GM18508 (cell line): ENCODE measurements around the gene NLRP12.
A peak's percentile ranks its signal among the peaks of the same experiment; 100 is the strongest.
"Not testable (repeated sequence)": the region's sequence is repeated elsewhere in the genome, so short reads cannot be mapped to it uniquely, and the experiment has no call there.

Experiments used
- ATAC-seq: cut with Tn5 transposase; IDR thresholded peaks from one replicate; pipeline ENCODE4 v1.9.1; 2021; ENCODE audit warnings: moderate number of reproducible peaks; ENCODE audit not compliant: insufficient read depth, unreplicated experiment

The NLRP12 gene

DNA sequence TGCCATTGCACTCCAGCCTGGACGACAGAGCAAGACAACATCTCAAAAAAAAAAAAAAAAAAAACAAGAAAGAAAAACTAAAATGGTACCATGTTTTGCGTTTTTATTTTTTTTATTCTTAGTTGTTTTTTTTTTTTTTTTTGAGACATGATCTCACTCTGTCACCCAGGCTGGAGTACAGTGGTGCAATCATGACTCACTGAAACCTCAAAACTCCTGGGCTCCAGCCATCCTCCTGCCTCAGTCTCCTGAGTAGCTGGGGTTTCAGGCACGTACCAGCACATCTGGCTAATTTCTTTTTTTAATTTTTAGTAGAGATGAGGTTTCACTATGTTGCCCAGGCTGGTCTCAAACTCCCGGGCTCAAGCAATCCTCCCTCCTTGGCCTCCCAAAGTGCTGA, 16.8 kb upstream of the NLRP12 start:
- not testable (repeated sequence) for ATAC-seq

DNA sequence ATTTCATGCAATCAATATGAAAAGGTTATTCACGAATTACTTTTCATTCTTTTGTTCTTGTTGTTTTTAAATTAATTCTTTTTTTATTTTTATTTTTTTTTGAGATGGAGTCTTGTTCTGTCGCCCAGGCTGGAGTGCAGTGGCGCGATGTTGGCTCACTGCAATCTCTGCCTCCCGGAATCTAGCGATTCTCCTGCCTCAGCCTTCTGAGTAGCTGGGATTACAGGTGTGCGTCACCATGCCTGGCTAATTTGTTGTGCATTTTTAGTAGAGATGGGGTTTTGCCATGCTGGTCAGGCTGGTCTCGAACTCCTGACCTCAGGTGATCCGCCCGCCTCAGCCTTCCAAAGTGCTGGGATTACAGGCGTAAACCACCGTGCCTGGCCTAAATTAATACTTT, 16.1 kb upstream of the NLRP12 start:
- ATAC-seq: not testable (repeated sequence)

DNA sequence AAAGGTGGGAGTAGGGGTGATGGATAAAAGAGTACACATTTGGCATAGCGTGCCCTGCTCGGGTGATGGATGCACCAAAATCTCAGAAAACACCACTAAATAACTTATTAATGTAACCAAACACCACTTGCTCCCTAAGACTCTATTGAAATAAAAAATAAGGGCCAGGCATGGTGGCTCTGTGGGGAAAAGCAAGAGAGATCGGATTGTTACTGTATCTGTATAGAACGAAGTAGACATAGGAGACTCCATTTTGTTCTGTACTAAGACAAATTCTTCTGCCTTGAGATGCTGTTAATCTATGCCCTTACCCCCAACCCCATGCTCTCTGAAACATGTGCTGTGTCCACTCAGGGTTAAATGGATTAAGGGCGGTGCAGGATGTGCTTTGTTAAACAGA, 14.3 kb upstream of the NLRP12 start:
- not testable (repeated sequence) for ATAC-seq

DNA sequence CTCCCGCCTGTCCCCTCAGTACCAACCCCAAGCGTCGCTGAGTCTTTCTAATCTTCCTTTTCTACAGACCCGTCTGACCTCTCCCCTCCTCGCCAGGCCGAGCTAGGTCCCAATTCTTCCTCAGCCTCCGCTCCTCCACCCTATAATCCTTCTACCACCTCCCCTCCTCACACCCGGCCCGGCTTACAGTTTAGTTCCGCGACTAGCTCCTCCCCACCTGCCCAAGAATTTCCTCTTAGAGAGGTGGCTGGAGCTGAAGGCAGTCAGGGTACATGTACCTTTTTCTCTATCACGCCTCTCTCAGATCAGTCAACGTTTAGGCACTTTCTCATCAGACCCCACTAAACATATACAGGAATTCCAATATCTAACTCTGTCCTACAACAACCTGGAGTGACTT, 8.7 kb upstream of the NLRP12 start:
- not testable (repeated sequence) for ATAC-seq

DNA sequence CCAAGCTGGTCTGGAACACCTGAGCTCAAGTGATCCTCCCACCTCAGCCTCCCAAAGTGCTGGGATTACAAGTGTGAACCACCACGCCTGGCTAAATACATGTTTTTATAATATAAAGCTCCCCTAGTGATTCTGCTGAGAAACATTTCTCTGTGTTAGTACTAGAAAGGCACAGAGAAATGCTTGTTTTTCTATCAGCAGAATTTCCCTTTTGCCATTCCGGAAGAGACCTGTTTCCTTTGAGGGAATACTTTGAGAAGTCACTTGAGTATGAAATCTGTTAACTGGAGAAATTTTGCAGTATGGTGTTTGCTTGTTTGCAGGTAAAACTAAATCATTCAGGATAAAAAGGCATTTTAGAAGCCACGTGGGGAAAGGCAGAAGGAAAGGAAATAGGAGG, 4.4 kb upstream of the NLRP12 start:
- ATAC-seq: no peak

DNA sequence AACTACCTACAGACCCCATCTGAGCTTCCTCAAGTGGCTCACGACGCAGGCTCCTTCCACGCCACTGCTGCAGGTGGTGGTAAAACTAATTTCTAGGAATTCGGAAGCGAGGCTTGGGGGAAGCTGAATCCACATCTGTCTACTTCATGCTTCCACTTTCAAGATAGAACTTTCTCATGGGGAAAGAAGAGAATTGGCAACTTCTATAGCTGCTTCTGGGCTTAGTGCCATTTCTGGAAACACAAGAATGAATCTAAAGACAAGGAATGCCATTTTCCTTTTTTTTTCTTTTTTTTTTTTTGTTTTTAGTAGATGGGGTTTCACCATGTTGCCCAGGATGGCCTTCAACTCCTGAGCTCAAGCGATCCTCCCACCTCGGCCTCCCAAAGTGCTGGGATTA, 2.8 kb upstream of the NLRP12 start:
- ATAC-seq: no peak

DNA sequence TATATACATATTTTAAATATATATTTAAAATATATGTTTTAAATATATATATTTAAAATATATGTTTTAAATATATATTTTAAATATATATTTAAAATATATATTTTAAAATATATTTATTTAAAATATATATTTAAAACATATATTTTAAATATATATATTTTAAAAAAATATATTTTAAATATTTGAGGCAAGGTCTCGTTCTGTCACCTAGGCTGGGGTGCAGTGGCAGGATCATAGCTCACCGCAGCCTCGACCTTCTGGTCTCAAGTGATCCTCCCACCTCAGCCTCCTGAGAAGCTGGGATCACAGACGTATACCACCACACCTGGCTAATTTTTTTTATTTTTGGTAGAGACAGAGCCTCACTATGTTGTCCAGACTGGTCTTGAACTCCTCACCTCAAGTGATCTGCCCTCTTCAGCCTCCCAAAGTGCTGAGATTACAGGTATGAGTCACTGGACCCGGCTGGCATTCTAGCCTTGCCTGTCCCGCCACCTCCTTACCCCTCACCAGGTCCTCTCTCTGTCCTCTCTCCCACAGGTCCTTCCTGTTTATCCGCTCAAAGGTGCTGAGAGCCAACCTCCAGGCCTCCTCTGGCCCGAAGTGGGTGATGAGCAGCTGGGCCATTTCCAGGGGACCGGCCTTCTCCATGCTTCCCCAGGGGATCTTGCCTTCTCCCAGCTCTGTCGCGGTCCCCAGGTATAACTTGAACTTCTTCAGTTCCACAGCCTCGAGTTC, 564 bp downstream of the NLRP12 start:
- no peak for ATAC-seq

DNA sequence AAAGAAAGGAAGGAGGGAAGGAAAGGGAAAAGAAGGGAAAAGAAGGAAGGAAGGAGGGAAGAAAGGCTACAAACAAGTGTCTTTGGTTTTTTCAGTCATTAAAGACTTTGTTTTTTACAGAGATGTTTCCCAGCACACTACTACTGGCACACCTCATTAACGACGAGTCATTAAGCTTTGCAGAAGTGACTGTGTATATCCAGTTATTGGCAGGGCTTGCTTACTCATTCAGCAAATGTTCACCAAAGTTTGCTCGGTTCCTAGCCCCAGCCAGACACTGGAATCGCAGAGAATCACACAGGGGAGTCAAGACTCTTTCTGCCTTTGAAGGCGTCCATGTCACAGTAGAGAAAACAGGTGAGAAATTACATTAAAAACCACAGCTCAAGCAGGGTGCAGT, 4.3 kb downstream of the NLRP12 start:
- no peak for ATAC-seq

DNA sequence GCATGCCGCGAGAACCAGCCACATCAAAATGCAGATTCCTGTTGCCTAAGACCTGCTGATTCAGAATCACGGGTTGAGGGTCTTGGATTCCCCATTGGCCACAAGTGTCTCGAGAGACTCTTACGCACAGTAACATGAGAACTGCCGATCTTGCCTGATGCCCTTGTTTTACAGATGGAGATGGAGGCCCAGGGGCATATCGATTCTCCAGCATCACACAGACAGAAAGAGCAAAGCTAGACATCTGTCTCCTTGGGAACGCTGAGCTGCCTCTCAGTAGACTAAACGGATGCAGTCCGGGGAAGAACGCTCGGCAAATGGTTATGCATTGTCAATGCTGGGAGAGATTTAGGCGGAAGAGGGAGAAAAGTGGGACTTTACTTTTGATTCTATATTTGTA, 5.4 kb downstream of the NLRP12 start:
- ATAC-seq: no peak

DNA sequence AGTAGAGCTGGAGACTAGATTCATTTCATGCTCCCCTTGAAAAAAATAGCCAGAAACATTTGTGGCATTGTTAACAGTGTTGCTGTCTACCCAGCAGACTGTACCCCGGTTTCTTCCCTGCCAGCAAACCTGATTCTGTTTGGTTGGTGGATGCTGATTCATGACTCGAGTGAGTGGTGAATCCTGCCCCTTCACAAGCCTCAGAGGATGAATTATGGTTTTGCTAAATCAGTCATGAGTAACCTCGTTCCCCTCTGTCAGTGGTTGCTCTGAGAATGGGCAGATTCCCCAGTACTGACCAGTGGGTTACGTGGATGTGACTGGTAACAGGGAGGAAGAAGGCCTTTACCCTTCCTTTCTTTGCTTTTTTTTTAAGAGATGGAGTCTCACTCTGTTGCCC, 10.1 kb downstream of the NLRP12 start:
- no peak for ATAC-seq

DNA sequence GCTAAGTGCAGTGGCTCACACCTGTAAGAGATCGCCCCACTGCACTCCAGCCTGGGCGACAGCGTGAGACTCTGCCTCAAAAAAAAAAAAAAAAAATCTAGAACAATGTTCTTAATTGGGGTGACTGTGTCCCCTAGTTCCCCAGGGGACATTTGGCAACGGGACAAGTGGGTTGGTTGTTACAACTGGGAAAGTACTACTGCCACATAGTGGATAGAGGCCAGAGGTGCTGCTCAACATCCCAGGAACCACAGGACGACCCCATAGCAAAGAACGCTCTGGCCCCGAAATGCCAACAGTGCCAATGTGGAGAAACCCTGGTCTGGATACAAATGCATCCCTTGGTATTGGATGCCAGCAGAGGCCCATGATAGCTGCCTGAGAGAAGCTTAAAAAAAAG, 11.8 kb downstream of the NLRP12 start:
- no peak for ATAC-seq

DNA sequence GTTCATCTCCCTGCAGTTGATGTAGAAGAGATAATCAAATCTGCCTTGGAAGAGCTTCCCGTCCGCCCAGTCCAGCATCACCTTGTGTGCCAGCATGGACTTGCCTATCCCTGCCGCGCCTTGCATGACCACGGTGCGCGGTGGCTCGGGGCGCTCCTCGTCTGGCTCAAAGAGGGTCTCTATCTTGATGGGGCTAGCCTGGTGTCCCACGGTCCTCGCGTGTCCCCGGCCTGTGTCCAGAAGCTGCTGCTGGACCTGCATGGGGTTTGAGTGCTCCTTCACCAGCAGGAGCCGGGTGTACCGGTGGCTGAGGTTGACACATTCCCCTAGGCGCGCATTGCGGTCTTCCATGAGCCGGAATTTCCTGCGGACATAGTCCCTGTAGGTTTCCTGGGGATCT, 13.2 kb downstream of the NLRP12 start:
- no peak for ATAC-seq

DNA sequence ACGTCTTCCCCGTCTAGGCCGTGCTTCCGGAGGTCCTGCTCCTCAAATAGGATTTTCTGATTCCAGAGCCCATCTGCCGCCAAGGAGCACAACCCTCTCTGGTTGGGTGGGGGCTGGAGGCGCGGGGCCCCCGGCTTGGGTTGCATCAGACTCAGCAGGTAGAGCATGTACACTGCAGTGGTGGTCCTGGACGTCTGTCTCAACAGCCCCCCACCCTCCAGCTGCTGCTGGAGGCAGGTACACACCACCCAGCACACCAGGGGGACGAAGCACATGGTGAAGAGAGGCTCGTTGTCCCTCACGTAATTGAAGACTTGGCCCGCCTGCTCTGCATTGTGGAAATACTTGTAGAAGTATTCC, 13.9 kb downstream of the NLRP12 start:
- no peak for ATAC-seq

DNA sequence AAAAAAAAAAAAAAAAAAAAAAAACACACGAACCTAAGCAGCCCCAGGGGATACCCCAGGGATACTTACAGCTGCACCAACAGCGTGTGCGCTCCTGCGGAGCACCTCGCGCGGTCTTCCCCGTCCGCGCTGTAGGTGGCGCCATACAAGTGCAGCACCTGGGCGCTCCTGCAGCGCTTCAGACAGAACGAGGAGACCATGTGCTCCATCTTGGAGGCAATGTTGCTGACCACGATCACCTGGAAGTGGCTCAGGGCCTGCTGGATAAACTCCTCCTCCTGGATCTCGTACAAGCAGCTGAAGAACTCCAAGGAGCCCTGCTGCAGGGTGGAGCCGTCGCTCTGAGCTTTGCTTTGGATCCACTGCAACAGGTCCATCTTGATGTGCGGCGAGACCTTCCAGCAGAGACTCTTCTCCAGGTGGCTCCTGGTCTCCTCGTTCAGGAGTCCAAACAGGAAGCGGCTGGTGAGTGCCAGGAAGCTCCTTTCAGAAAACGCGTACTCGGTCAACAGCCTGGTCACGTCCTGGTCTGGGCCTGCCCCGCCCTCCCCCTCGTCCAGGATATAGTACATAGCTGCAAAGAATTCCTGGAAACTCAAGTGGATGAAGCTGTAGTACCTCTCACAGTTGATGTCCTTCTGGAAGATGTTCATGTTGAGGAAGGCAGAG, 14.5 kb downstream of the NLRP12 start:
- ATAC-seq: no peak

DNA sequence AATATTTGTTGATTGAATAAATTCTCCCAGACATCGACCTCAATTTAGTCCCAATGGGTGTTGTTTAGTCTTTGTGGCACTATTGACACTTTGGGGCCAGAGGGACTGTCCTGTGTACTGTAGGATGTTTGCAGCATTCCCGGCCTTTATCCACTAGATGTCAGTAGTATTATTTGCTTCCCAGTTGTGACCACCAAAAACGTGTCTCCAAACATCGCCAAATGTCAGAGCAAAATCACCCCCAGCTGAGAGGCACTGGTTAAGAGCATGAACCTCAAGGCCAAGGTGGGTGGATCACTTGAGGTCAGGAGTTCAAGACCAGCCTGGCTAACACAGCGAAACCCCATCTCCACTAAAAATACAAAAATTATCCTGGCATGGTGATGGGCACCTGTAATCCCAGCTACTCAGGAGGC, 15.4 kb downstream of the NLRP12 start:
- no peak for ATAC-seq

DNA sequence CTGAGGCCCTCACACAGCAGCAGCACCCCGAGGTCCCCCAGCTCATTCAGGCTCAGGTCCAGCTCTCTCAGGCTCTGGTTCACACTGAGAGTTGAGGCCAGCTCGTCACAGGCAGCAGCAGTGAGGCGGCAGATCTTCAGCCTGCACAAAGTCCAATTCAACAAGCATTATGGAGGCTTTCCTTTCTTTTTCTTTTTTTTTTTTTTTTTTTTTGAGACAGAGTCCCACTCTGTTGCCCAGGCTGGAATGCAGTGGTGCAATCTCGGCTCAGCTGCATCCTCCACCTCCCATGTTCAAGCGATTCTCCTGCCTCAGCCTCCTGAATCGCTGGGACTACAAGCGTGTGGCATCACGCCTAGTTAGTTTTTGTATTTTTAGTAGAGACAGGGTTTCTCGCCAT, 22.9 kb downstream of the NLRP12 start:
- no peak for ATAC-seq

DNA sequence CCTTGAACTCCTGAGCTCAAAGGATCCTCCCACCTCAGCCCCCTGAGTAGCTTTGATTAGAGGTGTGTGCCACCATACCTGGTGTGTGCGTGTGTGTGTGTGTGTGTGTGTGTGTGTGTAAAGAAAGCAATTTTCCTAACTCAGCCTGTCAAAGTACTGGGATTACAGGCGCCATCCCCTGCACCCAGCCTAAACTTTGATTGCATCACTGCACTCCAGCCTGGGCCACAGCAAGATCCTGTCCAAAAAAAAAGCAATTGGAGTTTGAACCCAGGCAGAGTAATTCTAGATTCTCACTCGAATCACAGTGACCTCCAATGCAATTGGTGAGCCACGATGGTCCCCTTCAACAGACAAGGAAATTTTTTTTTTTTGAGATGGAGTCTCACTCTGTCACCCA, 29.1 kb downstream of the NLRP12 start:
- no peak for ATAC-seq

DNA sequence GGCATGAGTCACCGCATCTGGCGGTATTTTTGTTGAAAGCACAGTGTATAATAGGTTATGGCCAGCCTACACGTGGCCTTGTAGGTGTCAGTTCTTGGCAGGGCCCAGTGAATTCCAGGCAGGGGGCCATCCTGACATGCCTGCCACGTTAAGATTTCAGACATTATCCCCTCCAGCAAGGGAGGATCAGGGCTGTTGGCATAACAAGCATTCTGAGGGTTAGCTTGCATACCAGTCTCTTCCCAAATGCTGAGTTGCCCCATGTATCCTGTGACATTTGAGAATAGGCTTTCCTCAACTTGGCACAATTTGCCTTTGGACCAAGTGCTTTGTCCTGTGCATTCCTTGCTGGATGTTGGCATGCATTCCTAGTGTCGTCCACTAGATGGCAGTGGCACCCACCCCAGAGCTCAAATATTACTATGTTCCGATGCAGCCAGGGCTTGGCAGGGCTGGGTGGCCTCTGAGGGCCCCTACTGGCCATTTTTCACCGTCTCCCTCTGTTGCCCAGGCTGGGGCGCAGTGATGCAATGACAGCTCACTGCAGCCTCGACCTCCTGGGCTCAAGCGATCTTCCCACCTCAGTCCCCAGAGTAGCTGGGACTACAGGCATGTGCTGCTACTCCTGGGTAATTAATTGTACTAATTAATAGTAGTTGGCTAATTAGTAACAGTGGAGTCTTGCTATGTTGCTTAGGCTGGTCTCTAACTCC, 31.2 kb downstream of the NLRP12 start:
- ATAC-seq: peak; percentile 76

DNA sequence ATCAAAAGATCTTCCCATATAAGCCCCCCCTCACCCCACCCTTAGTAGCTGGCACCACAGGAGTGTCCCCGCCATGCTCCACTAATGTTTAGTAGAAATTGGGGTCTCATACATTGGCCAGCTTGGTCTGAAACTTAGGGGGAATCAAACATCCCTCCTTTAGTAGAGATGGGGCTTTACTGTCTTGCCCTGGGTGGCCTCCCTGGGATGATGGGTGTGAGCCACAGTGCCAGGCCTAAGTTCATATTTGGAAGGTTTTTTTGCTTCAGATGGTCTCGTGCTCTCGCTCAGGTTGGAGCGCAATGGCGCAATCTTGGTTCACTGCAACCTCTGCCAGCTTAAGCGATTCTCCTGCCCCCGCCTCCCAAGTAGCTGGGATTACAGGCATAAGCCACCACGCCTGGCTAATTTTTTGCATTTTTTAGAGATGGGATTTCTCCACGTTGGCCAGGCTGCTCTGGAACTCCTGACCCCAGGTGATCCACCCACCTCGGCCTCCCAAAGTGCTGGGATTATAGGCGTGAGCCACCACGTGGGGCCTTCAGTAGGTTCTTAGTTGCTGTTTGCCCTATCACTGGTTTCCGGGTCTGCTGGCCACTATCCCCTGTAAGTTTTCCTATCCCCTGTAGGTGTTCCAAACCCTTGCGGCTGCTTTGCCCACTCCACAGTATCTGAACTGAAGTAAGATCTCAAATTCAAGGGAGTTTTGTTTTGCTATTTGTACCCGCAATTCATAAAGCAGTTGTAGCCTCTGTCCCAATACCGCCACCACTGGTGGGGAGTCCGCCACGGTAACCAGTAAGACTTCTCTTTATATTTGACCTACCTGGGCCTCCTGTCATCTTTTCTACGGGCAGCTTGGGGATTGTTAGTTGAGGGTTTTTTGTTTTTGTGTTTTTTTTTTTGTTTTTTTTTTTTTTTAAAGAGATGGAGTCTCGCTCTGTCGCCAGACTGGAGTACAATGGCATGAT, 34.1 kb downstream of the NLRP12 start:
- ATAC-seq: no peak

DNA sequence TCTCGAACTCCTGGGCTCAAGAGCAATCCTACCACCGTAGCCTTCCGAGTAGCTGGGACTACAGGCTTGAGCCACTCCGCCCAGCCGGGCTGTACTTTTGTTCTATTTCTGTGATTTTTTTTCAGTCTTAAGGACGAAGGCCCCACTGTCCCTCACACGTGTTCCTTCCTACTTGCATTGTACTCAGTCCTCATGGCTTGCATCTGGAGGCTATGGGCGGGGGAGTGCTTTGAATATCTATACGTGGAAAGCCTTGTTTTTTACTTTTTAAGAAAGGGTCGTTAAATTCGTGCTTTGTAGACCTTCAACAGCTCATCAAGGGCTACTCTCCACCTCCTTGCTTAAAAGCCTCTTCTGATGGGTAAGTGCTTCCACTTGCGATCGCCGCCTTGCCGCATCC, 36.8 kb downstream of the NLRP12 start:
- ATAC-seq: no peak
